NCI-H2196 (cell line): ENCODE results near the gene CNOT6.

Source experiments
- DNase-seq: peaks from one replicate; lab custom pipeline; 2025; ENCODE audit not compliant: unreplicated experiment; lab: John Stamatoyannopoulos, UW

CNOT6 gene

DNA sequence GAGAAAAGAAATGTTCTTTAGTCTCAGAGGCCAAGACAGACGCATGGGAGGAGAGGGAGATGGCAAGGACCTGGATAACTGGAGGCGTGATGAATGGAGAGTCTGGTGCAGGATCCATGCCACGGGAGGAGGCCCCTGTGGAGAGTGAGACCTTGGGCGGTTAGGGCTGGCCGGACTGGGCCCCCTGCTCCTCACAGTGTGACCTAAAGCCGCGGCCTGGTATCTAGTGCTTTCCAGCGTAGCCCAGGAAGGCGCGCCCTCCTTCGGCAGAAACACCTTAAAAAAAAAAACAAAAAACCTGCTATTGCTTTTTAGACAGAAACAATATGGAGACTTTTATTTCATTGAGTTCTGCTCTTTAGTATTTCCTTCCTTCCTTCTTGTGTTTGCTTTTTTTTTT, 64.1 kb downstream of the CNOT6 start:
- DNase-seq, result no peak

DNA sequence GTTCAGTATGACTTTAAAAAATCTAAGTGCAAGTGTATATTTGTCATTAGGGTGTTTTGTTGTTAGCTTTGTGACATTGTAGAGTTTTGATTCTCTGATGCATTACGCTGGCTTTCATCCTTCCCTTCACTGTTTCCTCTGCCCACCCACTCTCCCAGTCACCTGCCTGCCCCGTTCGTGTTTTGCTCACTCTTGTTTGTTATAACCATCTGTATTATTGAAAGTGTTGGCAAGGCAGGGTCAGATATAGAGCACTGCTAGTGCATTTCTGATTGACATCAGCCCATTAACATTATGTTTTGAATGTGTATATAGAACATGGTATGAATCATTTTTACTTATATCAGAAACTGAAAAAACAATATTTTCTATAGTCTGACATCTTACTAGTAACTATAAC, 69.8 kb downstream of the CNOT6 start:
- no peak for DNase-seq

DNA sequence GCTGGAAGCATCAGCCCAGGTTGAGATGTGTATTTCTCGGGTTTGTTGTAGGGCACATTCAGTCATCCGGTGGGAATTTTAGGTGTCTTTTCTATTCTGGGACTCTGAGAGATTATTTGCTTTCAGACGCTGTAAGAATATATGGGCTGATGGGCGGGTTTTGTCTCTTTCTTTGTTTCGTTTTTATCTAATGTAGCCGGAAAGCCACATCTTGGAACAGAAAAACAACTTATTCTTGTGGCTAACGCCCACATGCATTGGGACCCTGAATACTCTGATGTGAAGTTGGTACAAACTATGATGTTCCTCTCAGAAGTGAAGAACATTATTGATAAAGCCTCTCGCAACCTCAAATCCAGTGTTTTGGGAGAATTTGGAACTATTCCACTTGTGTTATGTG, 74.7 kb downstream of the CNOT6 start:
- no peak for DNase-seq

DNA sequence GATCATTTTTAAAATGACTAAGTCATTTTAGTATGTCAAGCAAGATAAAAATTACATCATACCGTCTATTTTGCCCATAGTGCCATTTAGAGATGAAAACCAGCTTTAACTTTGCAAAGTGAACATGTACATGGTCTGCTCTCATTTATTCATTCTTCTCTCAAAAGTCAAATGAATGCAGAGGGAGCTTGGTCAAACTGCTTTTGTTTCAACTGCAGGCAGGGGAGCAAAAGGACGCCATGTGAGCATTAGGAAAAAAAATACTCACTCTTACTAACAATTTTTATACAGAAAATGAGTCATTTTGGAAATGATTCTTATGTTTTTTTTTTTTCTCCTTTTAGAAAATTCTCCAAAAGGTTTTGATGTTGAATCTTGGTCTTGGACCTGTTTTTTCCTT, 81.4 kb downstream of the CNOT6 start:
- no peak for DNase-seq

DNA sequence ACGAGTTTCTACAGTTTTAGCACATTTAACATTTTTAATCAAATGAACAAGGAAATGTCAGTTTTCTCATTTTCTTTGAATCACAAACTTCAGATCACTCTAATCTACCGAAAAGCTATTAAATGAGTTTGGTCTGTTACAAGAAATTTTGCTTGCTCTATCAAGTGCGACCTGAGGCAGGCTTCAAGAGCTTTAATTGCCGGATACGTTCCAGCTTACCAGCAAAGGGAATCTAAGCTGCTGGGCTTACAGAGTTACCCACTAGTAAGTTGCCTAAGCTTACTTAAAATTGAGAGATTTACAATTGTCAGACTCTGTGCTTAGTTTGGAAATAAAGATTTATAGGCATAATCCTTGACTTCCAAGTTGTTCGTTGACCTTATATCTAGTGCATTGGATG, 86.5 kb downstream of the CNOT6 start:
- no peak for DNase-seq

DNA sequence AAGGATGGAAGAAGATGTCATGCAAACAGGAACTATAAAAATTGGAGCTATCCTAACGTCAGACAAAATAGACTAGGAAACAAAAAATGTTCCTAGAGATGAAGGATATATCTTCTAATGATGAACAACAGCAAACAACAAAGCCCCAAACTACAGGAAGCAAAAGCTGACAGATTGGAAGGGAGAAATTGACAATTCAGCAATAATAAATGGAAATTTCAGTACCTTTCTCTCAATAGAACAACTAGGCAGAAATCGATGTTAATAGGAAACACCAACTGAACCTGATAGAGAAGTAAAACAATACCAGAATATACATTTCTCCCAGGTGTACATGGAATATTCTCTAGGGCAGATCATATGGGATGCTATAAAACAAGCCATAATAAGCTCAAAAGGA, 89.6 kb downstream of the CNOT6 start:
- DNase-seq, result no peak

DNA sequence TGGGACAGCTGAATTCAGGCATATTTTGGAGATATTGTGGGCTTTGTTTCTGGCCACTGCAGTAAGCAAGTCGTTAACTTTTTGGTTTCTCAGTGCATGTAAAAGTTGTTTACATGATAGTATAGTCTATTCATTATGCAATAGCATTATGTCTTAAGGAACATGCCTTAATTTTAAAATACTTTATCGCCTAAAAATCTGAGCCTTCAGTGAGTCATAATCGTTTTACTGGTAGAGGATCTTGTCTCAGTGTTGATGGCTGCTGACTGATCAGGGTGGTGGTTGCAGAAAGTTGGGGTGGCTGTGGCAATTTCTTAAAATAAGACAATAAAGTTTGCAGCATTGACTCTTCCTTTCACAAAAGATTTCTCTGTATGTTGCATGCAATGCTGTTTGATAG, 92.0 kb downstream of the CNOT6 start:
- DNase-seq, result no peak

DNA sequence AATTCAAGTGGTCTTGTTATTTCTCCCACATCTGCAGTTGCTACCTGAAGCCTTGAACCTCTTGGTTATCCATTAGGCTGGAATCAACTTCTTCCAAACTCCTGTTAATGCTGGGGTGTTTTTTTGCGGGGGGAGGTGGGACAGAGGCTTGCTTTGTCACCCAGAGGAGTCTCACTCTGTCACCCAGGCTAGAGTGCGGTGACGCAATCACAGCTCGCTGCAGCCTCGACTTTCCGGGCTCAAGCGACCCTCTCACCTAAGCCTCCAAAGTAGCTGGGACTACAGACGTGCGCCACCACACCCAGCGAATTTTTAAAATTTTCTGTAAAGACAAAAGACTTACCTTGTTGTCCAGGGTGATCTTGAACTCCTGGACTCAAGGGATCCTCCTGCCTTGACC, 92.7 kb downstream of the CNOT6 start:
- no peak for DNase-seq

DNA sequence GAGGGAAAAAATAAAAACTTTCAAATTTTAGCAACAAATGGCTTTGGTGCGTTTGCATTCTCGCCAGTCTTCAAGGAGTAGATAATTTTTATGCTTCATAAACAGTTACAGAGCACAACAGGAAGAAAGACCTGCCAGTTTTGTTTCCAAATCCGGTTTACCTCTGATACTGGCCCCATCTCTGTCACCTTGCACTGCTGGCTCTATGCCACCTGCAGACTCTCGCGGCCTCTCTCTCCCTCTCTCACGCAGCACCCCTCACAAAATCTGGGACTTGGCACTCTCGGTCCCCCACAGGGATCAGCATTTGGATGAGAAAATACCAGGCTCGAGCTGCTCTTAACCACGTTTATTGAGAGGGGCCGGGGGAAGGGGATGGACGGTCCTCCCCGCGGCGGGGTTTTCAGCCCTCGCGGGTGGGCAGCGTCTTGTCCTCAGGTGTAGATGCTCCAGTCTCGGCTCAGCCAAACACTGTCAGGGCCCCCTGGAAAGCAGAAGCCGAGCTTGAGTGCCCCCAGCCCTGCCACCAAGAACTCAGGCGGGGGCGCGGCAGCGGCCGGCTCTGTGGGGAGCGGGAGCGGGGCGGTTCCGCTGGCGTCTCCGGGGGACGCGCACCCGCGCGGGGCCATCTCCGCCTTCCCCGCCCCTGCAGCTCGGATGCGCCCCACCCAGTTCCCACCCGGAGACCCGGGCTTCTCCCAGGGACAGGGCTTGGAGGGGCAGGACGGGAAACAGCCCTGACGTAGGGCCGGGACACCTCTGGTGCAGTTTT, 95.8 kb downstream of the CNOT6 start:
- DNase-seq, result no peak

DNA sequence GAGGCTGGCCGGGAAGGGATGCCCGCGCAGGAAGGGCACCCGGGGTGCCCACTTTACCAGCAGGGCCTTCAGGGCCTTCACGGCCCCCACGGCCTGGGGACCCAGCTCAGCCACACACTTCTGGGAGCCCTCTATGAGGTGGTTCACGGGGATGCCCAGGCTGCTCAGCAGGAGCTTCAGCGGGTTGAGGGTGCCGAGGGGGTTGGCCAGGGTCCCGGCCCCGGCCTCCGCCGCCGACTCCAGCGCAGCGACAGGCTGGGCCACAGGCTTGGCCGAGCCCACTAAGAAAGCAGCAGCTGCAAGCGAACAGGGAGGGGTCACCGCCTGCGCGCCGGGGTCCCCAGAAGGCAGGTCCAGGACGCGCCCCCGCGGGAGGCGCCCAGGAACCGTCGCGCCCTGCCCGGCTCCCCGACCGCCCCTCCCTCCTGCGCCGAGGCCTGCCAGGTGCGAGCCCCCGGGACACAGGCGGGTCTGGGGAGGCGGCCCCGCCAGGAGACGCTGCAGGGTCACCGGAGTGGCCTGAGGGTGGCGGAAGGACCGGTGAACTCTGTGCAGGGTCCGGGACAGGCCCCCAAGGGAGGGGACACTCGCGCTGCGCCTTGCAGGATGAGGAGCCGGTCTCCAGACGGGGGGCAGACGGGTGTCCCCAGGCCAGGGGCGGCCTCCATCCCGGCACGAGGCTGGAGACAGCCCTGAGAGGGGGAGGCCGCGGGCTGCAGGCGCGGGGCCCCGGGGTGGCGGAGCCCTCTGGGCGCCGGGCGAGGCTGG, 96.5 kb downstream of the CNOT6 start:
- no peak for DNase-seq

DNA sequence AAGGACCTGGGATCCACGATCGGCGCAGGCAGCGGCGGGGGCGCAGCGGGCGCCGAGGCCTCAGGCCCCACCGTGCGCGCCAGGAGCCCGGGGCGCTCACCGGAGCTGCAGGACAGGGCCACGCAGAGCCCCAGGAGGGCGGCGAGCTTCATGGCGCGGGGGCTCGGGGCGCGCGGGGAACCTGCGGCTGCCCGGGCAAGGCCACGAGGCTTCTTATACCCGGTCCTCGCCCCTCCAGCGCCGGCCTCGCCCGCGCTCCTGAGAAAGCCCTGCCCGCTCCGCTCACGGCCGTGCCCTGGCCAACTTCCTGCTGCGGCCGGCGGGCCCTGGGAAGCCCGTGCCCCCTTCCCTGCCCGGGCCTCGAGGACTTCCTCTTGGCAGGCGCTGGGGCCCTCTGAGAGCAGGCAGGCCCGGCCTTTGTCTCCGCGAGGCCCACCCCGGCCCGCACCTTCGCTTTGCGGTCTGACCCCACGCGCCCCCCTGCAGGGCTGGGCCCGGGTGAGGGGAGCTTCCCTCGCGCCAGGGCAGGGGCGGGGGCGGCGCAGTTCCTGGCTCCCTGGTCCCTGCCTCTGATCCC, 97.2 kb downstream of the CNOT6 start, which contains the start of gene SCGB3A1:
SCGB3A1 (minus strand) TSS at position 189 of the 577 bp plus-strand sequence; CDS start at position 152, 37 bp downstream.
- DNase-seq, result no peak

DNA sequence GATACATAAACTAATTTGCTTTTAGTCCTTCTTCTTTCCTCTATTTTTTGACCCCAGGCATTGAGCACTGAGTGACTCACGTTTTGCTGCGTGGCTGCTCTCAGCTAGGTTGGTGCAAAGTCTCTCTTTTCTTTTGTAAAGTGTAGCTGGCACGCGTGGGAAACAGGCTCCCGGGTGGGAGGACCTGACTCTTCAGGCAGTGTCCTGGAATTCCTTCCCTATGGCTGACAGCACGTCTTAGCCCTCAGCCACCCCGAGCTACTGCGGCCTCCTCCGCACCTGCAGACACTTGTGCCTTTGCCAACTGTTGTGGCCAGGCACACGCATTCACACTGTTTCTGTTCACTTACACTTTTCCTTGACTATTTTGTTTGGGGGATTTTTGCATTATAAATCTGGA, 98.0 kb downstream of the CNOT6 start:
- no peak for DNase-seq

DNA sequence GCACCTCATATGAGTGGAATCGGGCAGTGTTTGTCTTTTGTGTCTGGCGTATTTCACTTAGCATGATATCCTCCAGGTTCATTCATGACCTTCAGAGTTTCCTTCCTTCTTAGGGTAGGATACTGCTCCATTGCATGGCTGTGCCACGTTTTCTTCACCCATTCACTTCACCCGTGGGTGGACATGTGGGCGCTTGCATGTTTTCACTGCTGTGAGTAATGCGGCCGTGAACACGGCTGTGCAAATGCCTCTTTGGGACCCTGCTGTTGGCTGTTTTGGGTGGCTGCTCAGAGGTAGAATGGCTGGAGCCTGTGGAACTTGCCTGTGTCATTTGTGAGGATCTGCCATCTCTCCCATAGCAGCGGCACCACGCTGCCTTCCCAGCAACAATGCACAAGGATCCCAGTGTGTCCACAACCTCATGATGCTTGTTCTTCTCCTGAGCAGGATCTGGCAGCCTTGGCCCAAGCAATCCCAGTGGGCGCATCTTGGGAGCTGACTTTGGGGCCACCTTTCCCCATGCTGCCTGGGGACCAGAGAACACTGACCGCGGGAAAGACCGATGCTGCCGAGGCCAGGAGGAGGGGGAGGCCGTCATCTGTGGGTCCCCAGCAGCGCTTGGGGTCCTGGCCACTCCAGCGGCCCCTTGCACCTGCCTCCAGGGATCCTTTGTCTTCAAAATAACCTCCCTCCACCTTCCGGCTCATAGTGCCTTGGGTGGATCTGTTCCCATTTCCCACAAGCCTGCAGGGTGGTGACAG, 99.4 kb downstream of the CNOT6 start:
- no peak for DNase-seq

DNA sequence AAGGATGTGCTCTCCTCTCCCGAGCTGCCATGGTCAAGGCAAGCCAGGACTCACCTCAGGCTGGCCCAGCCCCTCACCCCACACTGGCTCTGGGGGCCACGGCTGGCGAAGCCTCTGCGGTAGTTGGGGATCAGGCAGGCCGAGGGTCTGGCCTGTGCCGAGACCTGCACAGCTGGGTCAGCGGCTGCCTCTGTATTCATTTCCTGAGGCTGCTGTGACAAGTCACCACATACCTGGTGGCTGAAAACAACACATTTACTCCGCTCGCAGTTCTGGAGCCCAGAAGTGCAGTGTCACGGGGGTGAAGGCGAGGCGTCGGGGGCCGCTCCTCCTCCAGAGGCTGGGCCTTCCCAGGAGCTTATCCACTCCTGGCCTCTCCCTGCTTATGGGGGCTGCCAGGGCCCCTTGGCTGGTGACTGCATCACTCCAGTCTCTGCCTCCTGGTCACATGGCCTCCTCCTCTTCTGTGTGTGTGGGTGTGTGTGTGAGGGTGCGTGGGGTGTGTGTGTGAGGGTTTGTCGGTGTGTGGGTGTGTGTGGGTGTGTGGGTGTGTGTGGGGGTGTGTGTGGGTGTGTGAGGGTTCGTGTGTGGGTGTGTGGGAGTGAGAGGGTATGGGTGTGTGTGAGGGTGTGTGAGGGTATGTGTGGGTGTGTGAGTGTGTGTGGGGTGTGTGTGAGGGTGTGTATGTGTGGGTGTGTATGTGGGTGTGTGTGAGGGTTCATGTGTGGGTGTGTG, 100.3 kb downstream of the CNOT6 start:
- DNase-seq, result no peak

DNA sequence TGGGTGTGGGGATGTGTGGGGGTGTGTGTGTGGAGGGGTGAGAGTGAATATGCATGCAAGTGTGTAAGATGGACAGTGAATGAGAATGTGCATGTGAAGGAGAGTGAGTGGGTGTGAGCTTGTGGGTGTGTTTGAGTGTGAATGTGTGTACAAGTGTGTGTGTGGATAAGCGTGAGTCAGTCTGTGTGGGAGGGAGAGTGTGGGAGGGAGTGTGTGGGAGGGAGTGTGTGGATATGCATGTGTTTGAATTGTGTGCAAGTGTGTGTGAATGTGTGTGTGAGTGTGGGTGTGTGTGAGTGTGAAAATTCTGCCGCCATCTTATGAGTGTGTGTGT, 100.8 kb downstream of the CNOT6 start:
- DNase-seq, result no peak

DNA sequence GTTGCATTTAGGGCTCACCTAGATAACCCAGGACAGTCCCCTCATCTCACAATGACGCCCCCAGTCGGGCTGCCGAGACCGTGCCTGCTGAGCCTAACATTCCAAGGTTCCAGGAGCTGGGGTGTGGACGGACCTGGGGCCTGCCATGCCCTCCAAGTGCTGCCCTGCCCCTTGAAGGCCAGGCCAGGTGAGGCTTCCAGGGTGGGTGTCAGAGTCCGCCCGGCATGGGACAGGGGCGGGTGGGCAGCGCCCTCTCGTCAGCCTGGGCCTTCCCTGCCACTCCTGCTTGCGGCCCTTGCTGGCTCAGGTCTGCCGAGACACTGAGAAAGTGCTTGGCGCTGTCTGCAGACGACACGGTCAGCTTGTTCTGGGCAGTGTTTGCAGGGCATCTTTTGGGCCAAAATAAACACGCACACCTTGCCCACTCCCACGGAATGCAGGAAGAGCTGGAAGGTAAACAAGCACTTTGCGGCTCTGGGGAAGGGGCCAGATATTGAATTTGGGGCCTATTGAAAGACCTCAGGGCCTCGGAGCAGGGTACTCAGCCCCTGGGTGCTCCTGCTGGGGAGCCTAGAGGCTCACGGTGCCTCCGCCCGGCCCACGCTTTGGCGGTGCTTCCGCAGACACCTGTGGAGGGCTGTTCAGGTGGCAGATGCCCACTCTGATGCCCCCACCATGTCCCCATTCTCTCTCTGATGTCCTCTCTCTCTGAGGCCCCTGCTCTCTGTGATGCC, 101.4 kb downstream of the CNOT6 start:
- DNase-seq, result no peak

DNA sequence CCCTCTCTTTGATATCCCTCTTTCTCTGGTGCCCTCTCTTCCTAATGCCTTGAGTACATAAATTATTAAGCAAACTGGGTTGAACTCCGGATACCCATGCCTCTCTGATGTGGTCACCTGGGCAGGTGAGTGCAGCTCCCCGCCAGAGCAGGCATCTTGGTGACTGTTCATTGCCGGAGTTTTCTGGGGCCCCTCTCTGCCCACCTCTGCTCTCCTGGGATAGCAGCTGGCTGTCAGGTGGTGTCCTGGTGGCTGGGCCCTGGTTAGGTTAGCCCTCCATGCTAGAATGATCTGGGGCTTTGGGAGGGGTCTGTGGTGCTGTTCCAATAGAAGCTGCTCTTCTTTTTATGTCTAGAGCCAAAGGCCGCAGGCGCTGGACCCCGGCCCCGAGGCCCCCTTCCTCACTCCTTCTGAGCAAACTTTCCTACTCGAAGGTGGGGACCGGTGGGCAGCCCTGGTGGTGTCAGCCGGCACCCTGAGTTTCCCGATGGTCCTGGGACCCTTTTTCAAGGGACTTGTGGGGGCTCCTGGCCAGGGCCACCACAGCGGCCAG, 102.0 kb downstream of the CNOT6 start:
- no peak for DNase-seq

DNA sequence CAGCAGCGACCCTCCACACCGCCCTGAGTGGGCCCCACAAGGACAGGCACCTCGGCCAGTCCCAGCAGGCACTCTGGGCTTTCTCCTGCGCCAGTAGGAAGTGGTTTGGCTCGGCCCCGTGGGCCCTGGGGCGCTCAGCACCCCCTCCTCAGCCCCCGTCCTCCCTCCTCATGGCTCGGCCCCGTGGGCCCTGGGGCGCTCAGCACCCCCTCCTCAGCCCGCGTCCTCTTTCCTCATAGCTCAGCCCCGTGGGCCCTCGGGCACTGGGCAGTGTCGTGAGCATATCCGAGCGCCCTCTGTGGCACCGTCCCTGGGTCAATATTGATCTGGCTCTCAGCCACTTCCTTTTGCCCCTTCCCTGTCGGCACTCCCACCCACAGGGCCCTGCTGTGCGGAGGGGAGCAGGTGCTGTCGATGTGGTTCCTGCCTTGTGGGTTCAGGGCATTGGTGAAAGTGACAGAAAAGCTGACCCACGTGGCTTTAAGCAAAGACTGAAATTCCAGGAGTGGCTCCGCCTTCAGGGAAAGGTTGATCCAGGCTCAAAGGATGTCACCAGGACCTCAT, 102.6 kb downstream of the CNOT6 start:
- DNase-seq, result no peak

DNA sequence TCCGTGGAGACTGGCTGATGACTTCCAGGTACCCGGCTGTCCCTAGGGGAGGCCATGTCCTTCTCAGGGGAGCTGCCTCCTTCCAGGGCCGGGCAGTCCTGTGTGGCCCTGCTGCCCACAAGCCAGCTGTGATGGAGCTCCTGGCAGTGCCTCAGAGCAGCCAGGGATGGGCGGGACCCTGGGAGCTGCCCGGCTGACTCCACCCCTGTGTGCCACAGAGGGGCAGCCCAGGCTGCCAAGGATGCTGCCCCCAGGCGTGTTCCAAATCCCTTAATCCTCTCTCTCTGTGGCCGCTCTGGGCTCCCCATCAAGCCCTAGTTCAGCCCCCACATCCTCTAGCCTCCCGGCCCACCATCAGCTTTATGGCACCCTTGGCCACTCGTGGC, 104.1 kb downstream of the CNOT6 start:
- DNase-seq, result no peak
